Heart right ventricle (tissue), 16 donors: ENCODE measurements around the gene IQSEC3. TPM values are rescaled to one million over a fixed set of nuclear protein-coding genes. Genes with fewer than 3 reads are reported as not detected.
"Not testable (repeated sequence)": the region's sequence is repeated elsewhere in the genome, so short reads cannot be mapped to it uniquely, and the experiment has no call there.

Experiments used
- ATAC-seq, 8 donors: fragments of 200-7000 bp; cut with Tn5 transposase; one replicate each; pipeline ENCODE4 v1.9.1; 2020; ENCODE audit warnings: mild to moderate bottlenecking in 8 of 8, moderate library complexity in 8 of 8, moderate number of reproducible peaks in 1 of 8
- DNase-seq, 2 donors: peaks; one replicate each; pipeline ENCODE4 v3.0.0-alpha.2; 2020
- H3K27ac ChIP-seq, 10 donors: fragments of 200-600 bp; sonication (generic) in 2 of 10; one replicate each; pipeline versions ENCODE4 v1.5.0 to v1.8.0; 2020 to 2022; ENCODE audit warnings: mild to moderate bottlenecking in 3 of 10
- H3K27me3 ChIP-seq, 7 donors: fragments of 200-600 bp; one replicate each; pipeline ENCODE4 v1.8.0; 2021 to 2022; ENCODE audit warnings: mild to moderate bottlenecking in 2 of 7
- H3K36me3 ChIP-seq, 9 donors: fragments of 200-600 bp; sonication (generic) in 1 of 9; one replicate each; pipeline versions ENCODE4 v1.5.0 to v1.8.0; 2020 to 2022; ENCODE audit warnings: mild to moderate bottlenecking in 2 of 9
- H3K4me1 ChIP-seq, 9 donors: fragments of 200-600 bp; sonication (generic) in 1 of 9; one replicate each; pipeline versions ENCODE4 v1.5.0 to v1.8.0; 2020 to 2022; ENCODE audit warnings: mild to moderate bottlenecking in 4 of 9
- H3K4me3 ChIP-seq, 10 donors: fragments of 200-600 bp; sonication (generic) in 2 of 10; one replicate each; pipeline versions ENCODE4 v1.5.0 to v1.8.0; 2020 to 2022; ENCODE audit warnings: mild to moderate bottlenecking in 7 of 10, moderate library complexity in 2 of 10
- H3K9me3 ChIP-seq, 11 donors: fragments of 200-600 bp in 10 of 11; sonication (generic) in 2 of 11; one replicate each; pipeline versions ENCODE4 v1.5.0 to v1.8.0; 2013 to 2022; ENCODE audit warnings: mild to moderate bottlenecking in 2 of 11, control low read depth in 1 of 11, moderate library complexity in 1 of 11
- CTCF ChIP-seq, 9 donors: fragments of 200-600 bp; sonication (generic) in 2 of 9; IDR thresholded peaks; one replicate each; pipeline versions ENCODE4 v1.5.0 to v1.8.0; 2021 to 2022; ENCODE audit warnings: antibody characterized with exemption in 9 of 9, mild to moderate bottlenecking in 5 of 9, moderate library complexity in 1 of 9
- WGBS, 2 donors: extraction: QIAGEN DNeasy Blood & Tissue Kit; methylation state at CpG; one replicate each; pipeline ENCODE4 v1.1.7; 2013; ENCODE audit warnings: inconsistent platforms in 1 of 2; 5-methylcytosine and 5-hydroxymethylcytosine counted together
- intact Hi-C, 10 donors: fragments of 100-400 bp; cut with DNase I; formaldehyde crosslinking; loops; one replicate each; pipeline versions ENCODE4 v1.11.1 to v1.14.2; 2022
- polyA plus RNA-seq, 2 donors: library from polyadenylated mRNA; stranded (reverse); fragments of 200-250 nt; gene quantifications; one replicate each; pipeline ENCODE4 v1.2.3, GENCODE V29; 2013
- total RNA-seq, 10 donors: library from RNA; stranded (reverse); fragmentation: NEBNext Ultra II Directional in 3 of 10; extraction: Animal tissue kit (Norgen Biotek cat#: 25700) in 3 of 10; gene quantifications; one replicate each; pipeline versions ENCODE4 v1.2.1 to v1.2.4, GENCODE V29; 2021 to 2023
- donor health status: Arrhythmogenic right ventricular cardiomyopathy.
- donor health status: ischemic (EF 13 %, LVEDD 7.1; RV severe dilation, severe dysfunction).
- donor health status: healthy with polysubstance abuse.
- donor health status: DM: no; HTN: yes; CAD: no.
- donor health status: DM: no; HTN: no; CAD: no.
- donor health status: ischemic (EF 25% LVEDD 6.9; RV normal size, moderate dysfunction).
- donor health status: ischemic (EF 25% LVEDD 5.7; RV mildly dilated, moderate dysfunction).
- donor health status: healthy.
- donor health status: DM: yes; HTN: yes; CAD: no.
- donor health status: Ischemic cardiomyopathy.
- donor health status: ischemic (EF 35%, LVEDD 5.7; RV mildly dilated, moderate dysfunction).
- donor health status: nonischemic (EF 11% LVEDD 7.7; RV severe dilation, severe dysfunction).
- donor health status: DM: yes; HTN: yes; CAD: no.
- donor health status: PGD.
- donor health status: ischemic (EF 29% LVEDD 5.4; RV normal size, mild dysfunction).
- donor health status: nonischemic (EF 23%, LVEDD 6.1; RV moderate dilation, normal function).

IQSEC3 gene
- total and polyA plus RNA-seq, 12 donors = 0.30 to 2.7 (median 1.1) TPM

GRCh38 chr12:185576-185955 is 119.0 kb downstream of the IQSEC3 start:
- no peak for ATAC-seq
- Histone ChIP-seq H3K9me3 (no peaks in the 10 kb centered on the region), H3K36me3 (no peaks in the 10 kb centered on the region), H3K4me3 (no peak overlapping the region), H3K4me1 (peaks cover 3 to 41% (median 32%) of the 10 kb centered on the region in 9 donors), H3K27ac (peak overlapping the region in 1 of 10 donors; percentile 31), H3K27me3 (no peaks in the 10 kb centered on the region)
- intact Hi-C loops = no loop called here
- TF ChIP-seq CTCF (IDR thresholded peaks at IDR 0.05) = no peak
- DNase-seq = no peak
- WGBS, 2 donors = 72 to 82% methylated on average over 8 of the region's 8 CpGs

DNA sequence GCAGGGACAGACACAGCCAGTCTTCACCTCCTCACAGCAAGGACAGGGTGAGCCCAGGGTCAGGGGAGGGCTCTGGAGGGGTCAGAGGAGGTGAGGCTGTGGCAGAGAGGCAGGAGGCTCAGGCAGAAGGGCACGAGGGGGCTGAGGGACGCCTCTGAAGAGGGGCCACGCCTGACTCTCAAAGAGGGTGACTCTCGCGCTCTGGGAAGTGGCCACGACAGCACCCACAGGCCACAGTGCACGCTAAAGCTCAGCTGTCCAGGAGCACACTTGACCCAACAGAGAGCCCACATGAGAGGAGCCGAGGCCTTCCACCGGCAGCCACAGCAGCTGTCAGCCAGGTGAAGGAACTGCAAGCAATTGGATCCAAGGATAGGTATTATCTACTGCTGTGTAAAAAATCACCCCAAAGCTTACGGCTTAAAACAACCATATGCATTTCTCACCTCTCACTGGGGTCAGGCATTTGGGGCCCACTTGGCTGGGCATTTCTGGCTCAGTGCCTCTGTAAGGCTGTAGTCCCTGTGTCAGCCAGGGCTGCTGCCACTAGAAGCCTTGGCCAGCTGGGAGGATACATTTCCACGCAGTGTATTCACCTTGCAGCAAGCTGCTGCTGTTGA is 119.5 kb downstream of the IQSEC3 start:
- TF ChIP-seq CTCF (IDR thresholded peaks at IDR 0.05) = no peak
- Histone ChIP-seq H3K9me3 (no peaks in the 10 kb centered on the region), H3K4me3 (no peak overlapping the region), H3K27me3 (no peaks in the 10 kb centered on the region), H3K36me3 (no peaks in the 10 kb centered on the region), H3K27ac (no peak overlapping the region), H3K4me1 (peaks cover 3 to 35% (median 27%) of the 10 kb centered on the region in 9 donors)
- 86 to 93% methylated on average over 11 of the region's 11 CpGs for WGBS, 2 donors
- ATAC-seq (no peak), DNase-seq (no peak)
- intact Hi-C loops = no loop called here

- H3K36me3 ChIP-seq, DNase-seq, H3K27me3 ChIP-seq, intact Hi-C loops, H3K9me3 ChIP-seq: not testable (repeated sequence)
- peak overlapping the region in 3 of 10 donors; percentile 3 to 64 (median 57) for H3K27ac ChIP-seq
- 66 to 68% methylated on average over 48 to 53 of the region's 53 CpGs for WGBS, 2 donors
- peaks cover 3 to 18% (median 11%) of the 10 kb centered on the region in 9 donors for H3K4me1 ChIP-seq
- peak overlapping the region in 9 of 10 donors; percentile 32 to 67 (median 55) for H3K4me3 ChIP-seq
- peak in 5 of 8 donors; percentile 5 to 16 (median 5) for ATAC-seq
These were observed 121.7 kb downstream of the IQSEC3 start for GRCh38 chr12:187986-188909.

DNA sequence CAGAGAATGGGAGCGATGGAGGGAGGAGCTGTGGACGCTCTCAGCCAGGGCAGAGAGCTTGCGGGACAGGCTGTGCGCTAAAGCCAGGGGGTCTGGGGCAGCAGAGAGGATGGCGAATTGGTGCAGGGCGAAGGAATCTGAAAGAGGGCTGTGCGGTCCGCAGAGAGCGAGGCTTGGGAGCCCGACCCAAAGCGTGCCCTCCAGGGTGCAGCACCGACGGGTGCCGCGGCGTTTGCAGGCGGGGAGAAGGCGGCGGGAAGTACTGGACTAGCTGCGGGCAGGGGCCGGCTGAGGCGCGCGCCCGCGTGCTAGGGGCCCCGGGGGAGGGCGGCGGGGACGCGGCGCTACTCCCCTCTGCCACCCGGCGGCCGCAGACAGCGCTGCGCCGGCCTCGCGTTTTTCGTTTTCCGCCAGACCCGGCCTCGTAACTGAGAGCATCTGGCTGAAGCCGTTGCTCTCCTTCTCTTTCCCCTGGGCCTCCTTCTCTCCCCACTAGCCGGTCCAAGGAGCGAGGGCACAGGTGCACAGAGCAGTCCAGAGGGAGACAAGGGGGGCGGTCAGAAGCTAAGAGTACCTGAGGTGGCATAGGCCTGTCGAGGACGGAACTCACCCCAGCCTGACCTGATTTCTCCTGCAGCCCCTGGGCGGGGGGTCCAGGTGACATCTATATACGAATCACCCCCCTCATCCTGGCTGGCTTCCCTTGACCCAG is 122.5 kb downstream of the IQSEC3 start:
- WGBS, 2 donors = 9% methylated on average over 47 to 52 of the region's 52 CpGs
- Histone ChIP-seq H3K4me3 (peak overlapping the region in 9 of 10 donors; percentile 32 to 67 (median 55)), H3K27ac (peak overlapping the region in 3 of 10 donors; percentile 3 to 64 (median 57)), H3K4me1 (peaks cover 3 to 18% (median 11%) of the 10 kb centered on the region in 9 donors), H3K36me3 (no peaks in the 10 kb centered on the region), H3K9me3 (no peaks in the 10 kb centered on the region), H3K27me3 (no peaks in the 10 kb centered on the region)
- DNase-seq (peak; percentile 40 to 67), ATAC-seq (peak; percentile 81 to 95 (median 91))
- TF ChIP-seq CTCF (IDR thresholded peaks at IDR 0.05) = peak; percentile 71 to 91 (median 83)
- intact Hi-C loops = no loop called here
